ENCODE measurements around the gene LPCAT1.

Gene LPCAT1

GRCh38 chr5:1558944-1559343 is 35.2 kb upstream of the LPCAT1 start:
- ChIA-PET CTCF (interaction anchor here (0.6 to 1.1 kb wide), 2 partner anchors 391 to 425 kb away, joined by 3 read pairs; no protein-coding TSS in a partner anchor), POLR2A (ENCODE audit: low non-redundant PET) (no interaction called here)
- DNase-seq (ENCODE audit: low spot score): no peak
- TF ChIP-seq CTCF (conservative IDR thresholded peaks at IDR 0.05; ENCODE audit: low read depth): no peak
- H3K27ac ChIP-seq: no peak overlapping the region

GRCh38 chr5:1557114-1557873 is 33.5 kb upstream of the LPCAT1 start:
- H3K27ac ChIP-seq: no peak overlapping the region
- ChIA-PET CTCF (no interaction called here), POLR2A (ENCODE audit: low non-redundant PET) (no interaction called here)
- no peak for DNase-seq (ENCODE audit: low spot score)
- no peak for TF ChIP-seq CTCF (conservative IDR thresholded peaks at IDR 0.05; ENCODE audit: low read depth)

- no peak for TF ChIP-seq CTCF (conservative IDR thresholded peaks at IDR 0.05; ENCODE audit: low read depth)
- ChIA-PET POLR2A (ENCODE audit: low non-redundant PET) (no interaction called here), CTCF (no interaction called here)
- no peak for DNase-seq (ENCODE audit: low spot score)
- H3K27ac ChIP-seq: no peak overlapping the region; the same call in 1 of the 2 replicates
These were observed 32.3 kb upstream of the LPCAT1 start for GRCh38 chr5:1555808-1556731.

GRCh38 chr5:1555011-1555807 is 31.4 kb upstream of the LPCAT1 start:
- H3K27ac ChIP-seq: peak overlapping the region; percentile 12; the same call in 1 of the 2 replicates
- POLR2A ChIA-PET (ENCODE audit: low non-redundant PET): no interaction called here
- no peak for TF ChIP-seq CTCF (conservative IDR thresholded peaks at IDR 0.05; ENCODE audit: low read depth)
- DNase-seq (ENCODE audit: low spot score): peak; percentile 63
- CTCF ChIA-PET: interaction anchor here (0.6 kb wide), 1 partner anchor 17 kb away, joined by 3 read pairs; no protein-coding TSS in a partner anchor

- H3K27ac ChIP-seq: peak overlapping the region; percentile 12; the same call in 1 of the 2 replicates
- TF ChIP-seq CTCF (conservative IDR thresholded peaks at IDR 0.05; ENCODE audit: low read depth): no peak
- ChIA-PET POLR2A (ENCODE audit: low non-redundant PET) (no interaction called here), CTCF (interaction anchor here (0.6 kb wide), 1 partner anchor 18 kb away, joined by 3 read pairs; no protein-coding TSS in a partner anchor)
- no peak for DNase-seq (ENCODE audit: low spot score)
These were observed 30.7 kb upstream of the LPCAT1 start for GRCh38 chr5:1554410-1554967.

Data from RWPE1 (cell line).